Ascending aorta (tissue), 2 donors: ENCODE data around the gene TM9SF1. TPM values are rescaled to one million over a fixed set of nuclear protein-coding genes. Genes with fewer than 3 reads are reported as not detected.
A peak's percentile ranks its signal among the peaks of the same experiment; 100 is the strongest.

Experiments
- DNase-seq, 2 donors: peaks; one replicate each; pipeline ENCODE4 v3.0.0-alpha.2; 2019; ENCODE audit warnings: low spot score in 2 of 2
- H3K27ac ChIP-seq, 2 donors: fragments of 200-600 bp; sonication (generic); one replicate each; pipeline ENCODE4 v1.5.1; 2016 to 2017; ENCODE audit warnings: mild to moderate bottlenecking in 1 of 2
- H3K27me3 ChIP-seq: fragments of 200-600 bp; sonication (generic); one replicate; pipeline ENCODE4 v1.5.1; 2017
- H3K36me3 ChIP-seq, 2 donors: fragments of 200-600 bp; sonication (generic); one replicate each; pipeline ENCODE4 v1.5.1; 2016
- H3K4me1 ChIP-seq, 2 donors: fragments of 200-600 bp; sonication (generic); one replicate each; pipeline ENCODE4 v1.5.1; 2016 to 2017; ENCODE audit warnings: mild to moderate bottlenecking in 1 of 2
- H3K4me3 ChIP-seq, 2 donors: fragments of 200-600 bp; sonication (generic); one replicate each; pipeline ENCODE4 v1.5.1; 2016 to 2017; ENCODE audit warnings: mild to moderate bottlenecking in 1 of 2
- H3K9me3 ChIP-seq, 2 donors: fragments of 200-600 bp; sonication (generic); one replicate each; pipeline ENCODE4 v1.5.1; 2016
- intact Hi-C: fragments of 100-400 bp; cut with DNase I; formaldehyde crosslinking; loops from one replicate; pipeline ENCODE4 v1.15.1; 2023
- total RNA-seq: library from RNA; depleted of rRNA; stranded (reverse); fragments of >200 nt; gene quantifications from one replicate; pipeline ENCODE4 v1.1.0, GENCODE V29; 2016
- TF ChIP-seq, protein P1 (sequence below), 3 experiments: fragments of 200-600 bp in 2 of 3; fragments of 450-650 bp in 1 of 3; sonication (generic) in 2 of 3; IDR thresholded peaks; one replicate each; pipeline ENCODE4 v1.5.1; 2016 to 2019; ENCODE audit warnings: antibody characterized with exemption in 3 of 3, mild to moderate bottlenecking in 1 of 3, moderate library complexity in 1 of 3

The TM9SF1 gene
- total RNA-seq, 1 donor from 2014 or later = 86.5 TPM

DNA sequence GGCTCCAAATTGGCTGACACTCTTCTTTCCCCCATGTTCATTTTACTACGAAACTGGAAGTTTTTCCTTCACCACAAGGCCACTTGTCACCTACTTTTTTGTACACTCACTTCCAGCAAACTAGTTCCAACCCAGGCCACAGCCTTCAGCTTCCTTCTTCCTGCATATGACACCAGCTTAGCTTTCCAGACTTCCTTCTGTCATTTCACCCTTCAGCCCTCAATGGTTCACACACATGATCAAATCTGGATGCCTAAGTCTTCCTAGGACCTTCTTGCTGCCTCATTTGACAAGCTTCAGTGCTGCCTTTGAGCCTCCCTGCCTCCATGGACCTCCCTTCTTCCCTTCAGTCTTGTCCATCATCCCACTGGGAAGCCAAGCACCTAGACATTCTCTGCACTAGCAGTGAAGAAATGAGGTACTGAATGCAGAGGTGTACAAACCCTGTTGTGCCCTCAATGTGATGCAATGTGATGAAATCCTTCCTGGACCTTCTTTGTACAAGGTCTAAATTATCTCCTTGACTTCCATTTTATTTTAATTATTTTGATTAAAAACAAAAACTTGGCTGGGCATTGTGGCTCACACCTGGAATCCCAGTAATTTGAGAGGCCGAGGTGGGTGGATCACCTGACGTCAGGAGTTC lies 27.6 kb downstream of the TM9SF1 start:
- Histone ChIP-seq H3K27ac (no peak overlapping the region), H3K27me3 (no peaks in the 10 kb centered on the region), H3K4me1 (peaks cover 8 to 12% of the 10 kb centered on the region in 2 donors), H3K4me3 (no peak overlapping the region), H3K9me3 (no peaks in the 10 kb centered on the region), H3K36me3 (peaks cover 49 to 56% of the 10 kb centered on the region in 2 donors)
- DNase-seq = no peak
- TF ChIP-seq, protein P1, sequence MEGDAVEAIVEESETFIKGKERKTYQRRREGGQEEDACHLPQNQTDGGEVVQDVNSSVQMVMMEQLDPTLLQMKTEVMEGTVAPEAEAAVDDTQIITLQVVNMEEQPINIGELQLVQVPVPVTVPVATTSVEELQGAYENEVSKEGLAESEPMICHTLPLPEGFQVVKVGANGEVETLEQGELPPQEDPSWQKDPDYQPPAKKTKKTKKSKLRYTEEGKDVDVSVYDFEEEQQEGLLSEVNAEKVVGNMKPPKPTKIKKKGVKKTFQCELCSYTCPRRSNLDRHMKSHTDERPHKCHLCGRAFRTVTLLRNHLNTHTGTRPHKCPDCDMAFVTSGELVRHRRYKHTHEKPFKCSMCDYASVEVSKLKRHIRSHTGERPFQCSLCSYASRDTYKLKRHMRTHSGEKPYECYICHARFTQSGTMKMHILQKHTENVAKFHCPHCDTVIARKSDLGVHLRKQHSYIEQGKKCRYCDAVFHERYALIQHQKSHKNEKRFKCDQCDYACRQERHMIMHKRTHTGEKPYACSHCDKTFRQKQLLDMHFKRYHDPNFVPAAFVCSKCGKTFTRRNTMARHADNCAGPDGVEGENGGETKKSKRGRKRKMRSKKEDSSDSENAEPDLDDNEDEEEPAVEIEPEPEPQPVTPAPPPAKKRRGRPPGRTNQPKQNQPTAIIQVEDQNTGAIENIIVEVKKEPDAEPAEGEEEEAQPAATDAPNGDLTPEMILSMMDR (IDR thresholded peaks at IDR 0.05) = no peak
- intact Hi-C loops = no loop called here

DNA sequence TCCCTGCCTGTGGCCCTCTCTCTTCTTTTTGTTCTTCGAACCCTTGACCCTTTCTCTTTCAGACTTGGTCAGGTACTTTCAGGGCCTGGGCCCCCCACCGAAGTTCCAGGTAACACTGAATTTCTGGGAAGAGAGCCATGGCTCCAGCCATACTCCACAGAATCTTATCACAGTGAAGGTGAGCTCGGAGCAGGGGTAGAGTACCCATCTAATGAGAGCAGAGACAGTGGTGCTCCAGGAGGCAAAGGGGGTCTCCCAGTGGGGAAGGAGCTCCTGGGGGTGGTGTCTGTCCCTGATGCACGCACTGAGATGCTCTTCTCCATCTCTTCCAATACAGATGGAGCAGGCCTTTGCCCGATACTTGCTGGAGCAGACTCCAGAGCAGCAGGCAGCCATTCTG lies 29.5 kb downstream of the TM9SF1 start:
- H3K36me3 ChIP-seq = peaks cover 50 to 56% of the 10 kb centered on the region in 2 donors
- DNase-seq = no peak
- TF ChIP-seq, protein P1 (IDR thresholded peaks at IDR 0.05) = no peak

DNA sequence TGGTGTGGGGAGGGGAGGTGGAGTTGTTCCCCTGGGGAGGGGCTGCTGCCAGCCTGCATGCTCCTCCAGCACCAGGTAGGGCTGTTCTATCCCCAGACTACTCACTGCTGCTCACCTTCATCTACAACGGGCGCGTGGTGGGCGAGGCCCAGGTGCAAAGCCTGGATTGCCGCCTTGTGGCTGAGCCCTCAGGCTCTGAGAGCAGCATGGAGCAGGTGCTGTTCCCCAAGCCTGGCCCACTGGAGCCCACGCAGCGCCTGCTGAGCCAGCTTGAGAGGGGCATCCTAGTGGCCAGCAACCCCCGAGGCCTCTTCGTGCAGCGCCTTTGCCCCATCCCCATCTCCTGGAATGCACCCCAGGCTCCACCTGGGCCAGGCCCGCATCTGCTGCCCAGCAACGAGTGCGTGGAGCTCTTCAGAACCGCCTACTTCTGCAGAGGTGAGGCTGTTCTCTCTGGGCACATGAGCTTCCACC lies 30.7 kb downstream of the TM9SF1 start:
- TF ChIP-seq, protein P1 (IDR thresholded peaks at IDR 0.05) = no peak
- DNase-seq = no peak
- Histone ChIP-seq H3K4me1 (peaks cover 9 to 12% of the 10 kb centered on the region in 2 donors), H3K36me3 (peaks cover 50 to 64% of the 10 kb centered on the region in 2 donors), H3K27ac (no peak overlapping the region), H3K9me3 (no peaks in the 10 kb centered on the region), H3K27me3 (no peaks in the 10 kb centered on the region), H3K4me3 (no peak overlapping the region)
- intact Hi-C loops = no loop called here

More for the DNA sequence above, 29.5 kb downstream of the TM9SF1 start:
- H3K27ac ChIP-seq = no peak overlapping the region
- no peak overlapping the region for H3K4me3 ChIP-seq
- intact Hi-C loops = no loop called here
- no peaks in the 10 kb centered on the region for H3K27me3 ChIP-seq
- no peaks in the 10 kb centered on the region for H3K9me3 ChIP-seq
- H3K4me1 ChIP-seq = peaks cover 9 to 12% of the 10 kb centered on the region in 2 donors

DNA sequence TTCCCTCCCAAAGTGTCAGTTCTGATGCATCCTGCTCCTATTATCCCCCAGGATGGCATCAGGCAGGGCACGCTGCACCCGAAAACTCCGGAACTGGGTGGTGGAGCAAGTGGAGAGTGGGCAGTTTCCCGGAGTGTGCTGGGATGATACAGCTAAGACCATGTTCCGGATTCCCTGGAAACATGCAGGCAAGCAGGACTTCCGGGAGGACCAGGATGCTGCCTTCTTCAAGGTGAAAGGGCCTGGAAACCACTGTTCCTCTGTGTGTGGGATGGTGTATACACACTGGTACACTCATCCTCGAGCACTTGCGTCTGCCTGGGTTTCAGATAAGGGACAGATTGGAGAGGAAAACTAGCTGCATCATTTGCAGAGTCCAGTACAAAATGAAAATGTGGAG lies 33.1 kb downstream of the TM9SF1 start:
- no peak for DNase-seq
- TF ChIP-seq, protein P1 (IDR thresholded peaks at IDR 0.05) = no peak
- intact Hi-C loops = no loop called here
- Histone ChIP-seq H3K9me3 (no peaks in the 10 kb centered on the region), H3K27me3 (no peaks in the 10 kb centered on the region), H3K36me3 (peaks cover 57 to 67% of the 10 kb centered on the region in 2 donors), H3K4me1 (peaks cover 9 to 12% of the 10 kb centered on the region in 2 donors), H3K27ac (peak overlapping the region; percentile 85 to 88), H3K4me3 (peak overlapping the region; percentile 65 to 77)

DNA sequence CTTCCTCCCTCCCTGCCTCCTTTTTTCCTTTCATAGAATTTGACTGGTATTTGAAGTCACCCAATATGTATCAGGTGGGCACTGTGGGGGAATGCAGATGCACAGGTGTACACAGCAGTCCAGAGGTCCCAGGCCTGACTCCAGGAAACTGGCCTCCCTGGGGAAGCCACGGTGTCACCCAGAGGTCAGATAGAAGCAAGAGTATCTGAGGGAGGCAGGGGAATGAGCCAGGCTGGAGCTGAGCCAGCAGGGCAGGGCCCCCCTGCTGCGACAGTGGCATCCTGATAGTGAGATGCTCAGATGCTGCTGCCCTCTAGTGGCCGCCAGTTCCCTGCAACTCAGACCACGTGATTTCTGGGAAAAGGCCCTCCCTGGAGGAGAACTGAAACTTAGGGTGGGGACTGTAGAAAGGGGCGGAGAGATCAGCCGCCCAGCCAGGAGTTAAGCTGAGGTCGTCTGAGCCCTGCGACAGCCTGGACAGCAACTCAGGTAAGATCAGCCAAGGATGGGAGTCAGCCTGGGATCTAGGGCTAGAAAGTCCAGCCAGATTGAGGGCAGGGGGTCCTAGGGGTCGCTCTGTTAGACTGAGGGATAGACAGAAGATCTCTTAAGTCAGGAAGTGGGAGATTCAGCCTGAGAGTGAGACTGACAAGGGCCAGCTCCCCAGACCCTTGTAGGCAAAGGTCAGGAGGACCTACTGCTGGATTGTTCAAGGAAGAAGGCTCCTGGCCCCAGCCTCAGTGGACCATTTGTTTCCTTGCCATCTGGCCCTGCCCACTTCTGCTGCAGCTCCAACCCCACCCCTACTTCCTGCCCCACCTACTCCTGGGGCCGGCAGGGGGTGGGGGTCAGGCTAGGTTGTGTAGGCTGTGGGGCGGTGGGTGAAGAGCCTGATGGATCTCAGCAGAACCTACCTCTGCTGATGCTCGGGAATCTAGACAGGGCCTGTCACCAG lies 34.1 kb downstream of the TM9SF1 start, which contains the start of gene IRF9:
Gene IRF9, plus strand, starts transcription at position 416 of the 955 bp plus-strand sequence. CDS start 880 bp downstream, outside the sequence.
- Histone ChIP-seq H3K27ac (peak within 1 kb of the TSS; percentile 85 to 88), H3K36me3 (peaks cover 58 to 65% of the 10 kb centered on the region in 2 donors), H3K4me3 (peak within 1 kb of the TSS; percentile 65 to 77), H3K9me3 (no peaks in the 10 kb centered on the region), H3K27me3 (no peaks in the 10 kb centered on the region), H3K4me1 (peaks cover 9 to 12% of the 10 kb centered on the region in 2 donors)
- DNase-seq = peak; percentile 90 to 99
- intact Hi-C loops = loop anchor here (1.0 to 2.0 kb wide), 4 partner anchors 14 to 47 kb away; partner anchors contain the start of genes DCAF11, IPO4, NRL and PSME1
- TF ChIP-seq, protein P1 (IDR thresholded peaks at IDR 0.05) = peak; percentile 90 to 95 (median 91)
